HepG2 (cell line): ENCODE data around the gene SNX30. TPM values are rescaled to one million over a fixed set of nuclear protein-coding genes. Genes with fewer than 3 reads are reported as not detected.

Source experiments
- ATAC-seq: fragments of 200-7000 bp; cut with Tn5 transposase; 3 replicates; pipeline ENCODE4 v1.9.1; 2020; ENCODE audit warnings: mild to moderate bottlenecking, moderate library complexity
- BruUV-seq: library from RNA; stranded (reverse); fragments of 400-500 nt; replicated peaks from 2 replicates; lab custom pipeline; 2021; lab: Mats Ljungman, UMichigan
- CTCF ChIA-PET: fragments of 300-600 bp; formaldehyde crosslinking; extraction: SDS; loops from one replicate; lab custom pipeline; 2021; ENCODE audit warnings: low total read pairs, inconsistent platforms, low intra/inter-chr PET ratio; lab: Yijun Ruan, JAX
- POLR2A ChIA-PET: fragments of 350-600 bp; sonication (Branson Sonifier 250); formaldehyde crosslinking; loops from one replicate; lab custom pipeline; 2020; ENCODE audit warnings: antibody characterized with exemption, inconsistent platforms; lab: Yijun Ruan, JAX
- DNase-seq: peaks from one replicate; pipeline ENCODE4 v3.0.0-alpha.2; 2015; ENCODE audit warnings: low spot score
- FAIRE-seq: peaks from 3 replicates; lab custom pipeline; 2011; peaks lifted over from hg19 to GRCh38; lab: Jason Lieb, UNC
- H2AFZ ChIP-seq: one replicate; pipeline ENCODE4 v1.6.1; 2011; ENCODE audit warnings: low read length, inconsistent platforms
- H3K27ac ChIP-seq: fragments of 300-600 bp; 3 replicates; pipeline ENCODE4 v1.8.0; 2011; ENCODE audit warnings: mixed run types, mild to moderate bottlenecking, mixed read lengths, low read length, inconsistent platforms; ENCODE audit not compliant: insufficient read depth; ENCODE audit errors: extremely low read length
- H3K27me3 ChIP-seq, 2 experiments: fragments of 200-600 bp in 1 of 2; 2 replicates in 1 of 2; 3 replicates in 1 of 2; pipeline versions ENCODE4 v1.6.0 to v1.8.0; 2011; ENCODE audit warnings: low read length in 2 of 2, mild to moderate bottlenecking in 2 of 2, moderate library complexity in 2 of 2, inconsistent platforms in 1 of 2; ENCODE audit not compliant: insufficient read depth in 2 of 2, control insufficient read depth in 1 of 2
- H3K36me3 ChIP-seq, 2 experiments: fragments of 200-600 bp in 1 of 2; replicated peaks in 1 of 2; 2 replicates in 1 of 2; 3 replicates in 1 of 2; pipeline versions ENCODE4 v1.5.1 to v1.8.0; 2011; ENCODE audit warnings: low read length in 2 of 2, inconsistent platforms in 1 of 2; ENCODE audit not compliant: insufficient read depth in 2 of 2, control insufficient read depth in 1 of 2
- H3K4me1 ChIP-seq: 2 replicates; pipeline ENCODE4 v1.5.1; 2012; ENCODE audit warnings: low read length, inconsistent platforms; ENCODE audit not compliant: insufficient read depth
- H3K4me2 ChIP-seq: 2 replicates; pipeline ENCODE4 v1.6.0; 2011; ENCODE audit warnings: low read depth, low read length, inconsistent platforms
- H3K4me3 ChIP-seq, 3 experiments: fragments of 200-600 bp in 1 of 3; sonication (generic), shearing (Covaris generic) in 1 of 3; replicated peaks in 1 of 3; 2 replicates each; pipeline ENCODE4 v1.5.1; 2011 to 2016; ENCODE audit warnings: low read length in 3 of 3, inconsistent platforms in 2 of 3, low read depth in 2 of 3, mild to moderate bottlenecking in 2 of 3, control low read depth in 1 of 3, mixed read lengths in 1 of 3; ENCODE audit not compliant: insufficient read depth in 1 of 3
- H3K79me2 ChIP-seq: one replicate; pipeline ENCODE4 v1.6.1; 2011; ENCODE audit warnings: low read length, inconsistent platforms; ENCODE audit not compliant: insufficient read depth
- H3K9ac ChIP-seq: 2 replicates; pipeline ENCODE4 v1.6.0; 2011; ENCODE audit warnings: mild to moderate bottlenecking, low read depth, low read length, inconsistent platforms; ENCODE audit not compliant: insufficient read depth
- H3K9me3 ChIP-seq: 2 replicates; pipeline ENCODE4 v1.5.1; 2012; ENCODE audit warnings: mild to moderate bottlenecking, low read length
- H4K20me1 ChIP-seq: 2 replicates; pipeline ENCODE4 v1.6.0; 2011; ENCODE audit warnings: inconsistent platforms, mild to moderate bottlenecking, low read length, moderate library complexity; ENCODE audit not compliant: insufficient read depth
- ARID2 ChIP-seq: sonication (generic); formaldehyde crosslinking; IDR thresholded peaks from 2 replicates; pipeline ENCODE4 v1.8.1; 2022; ENCODE audit warnings: mild to moderate bottlenecking, missing genetic modification reagents, borderline replicate concordance
- GZF1 ChIP-seq: sonication (generic); formaldehyde crosslinking; IDR thresholded peaks from 2 replicates; pipeline ENCODE4 v1.5.1; 2020; ENCODE audit warnings: mild to moderate bottlenecking, missing genetic modification reagents
- HMG20B ChIP-seq: conservative IDR thresholded peaks from 2 replicates; pipeline ENCODE4 v1.6.1; 2016; ENCODE audit warnings: missing genetic modification reagents, missing compliant biosample characterization
- JUNB ChIP-seq: sonication (generic); formaldehyde crosslinking; IDR thresholded peaks from 2 replicates; pipeline ENCODE4 v1.8.0; 2022; ENCODE audit warnings: missing genetic modification reagents, mild to moderate bottlenecking, borderline replicate concordance
- JUND ChIP-seq: sonication (generic); formaldehyde crosslinking; IDR thresholded peaks from 2 replicates; pipeline ENCODE4 v1.8.0; 2022; ENCODE audit warnings: mild to moderate bottlenecking, missing genetic modification reagents
- PRDM10 ChIP-seq: sonication (generic); formaldehyde crosslinking; IDR thresholded peaks from 2 replicates; pipeline ENCODE4 v1.4.0; 2020; ENCODE audit warnings: low read depth, missing genetic modification reagents
- RCOR2 ChIP-seq: IDR thresholded peaks from 2 replicates; pipeline ENCODE4 v1.6.1; 2016; ENCODE audit warnings: missing biosample characterization, missing genetic modification reagents
- RNF2 ChIP-seq: fragments of 450-650 bp; conservative IDR thresholded peaks from 2 replicates; pipeline ENCODE4 v1.6.1; 2016; ENCODE audit warnings: low read depth
- ZKSCAN1 ChIP-seq: fragments of 150-350 bp; IDR thresholded peaks from 2 replicates; pipeline ENCODE4 v1.6.1; 2014; ENCODE audit warnings: low read length
- ZNF276 ChIP-seq: sonication (generic); formaldehyde crosslinking; IDR thresholded peaks from 2 replicates; pipeline ENCODE4 v1.4.0; 2020; ENCODE audit warnings: mild to moderate bottlenecking, low read depth, missing genetic modification reagents
- ZNF34 ChIP-seq: sonication (generic); formaldehyde crosslinking; IDR thresholded peaks from 2 replicates; pipeline ENCODE4 v1.4.0; 2020; ENCODE audit warnings: mild to moderate bottlenecking, missing genetic modification reagents, borderline replicate concordance
- ZNF784 ChIP-seq: sonication (generic); formaldehyde crosslinking; IDR thresholded peaks from 2 replicates; pipeline ENCODE4 v1.5.1; 2020; ENCODE audit warnings: missing genetic modification reagents, mild to moderate bottlenecking, borderline replicate concordance
- ZNF883 ChIP-seq: sonication (generic); formaldehyde crosslinking; IDR thresholded peaks from 2 replicates; pipeline ENCODE4 v1.5.1; 2020; ENCODE audit warnings: mild to moderate bottlenecking, missing genetic modification reagents; ENCODE audit errors: not compliant biosample characterization
- WGBS: methylation state at CpG from one replicate; pipeline ENCODE4 v1.1.6; 2017; ENCODE audit warnings: low lambda C conversion rate; 5-methylcytosine and 5-hydroxymethylcytosine counted together
- in situ Hi-C: cut with HindIII; loops from 2 replicates; pipeline ENCODE4 v1.10.0; 2017; ENCODE audit warnings: low pct_unique_long_range_greater_than_20kb; ENCODE audit not compliant: extremely low pct_ligation_motif_present
- intact Hi-C: fragments of 100-400 bp; cut with micrococcal nuclease; formaldehyde crosslinking; loops from one replicate; pipeline ENCODE4 v1.10.0; 2022; ENCODE audit not compliant: unreplicated experiment
- polyA plus RNA-seq, 8 experiments: library from polyadenylated mRNA; depleted of rRNA in 3 of 8; stranded (reverse) in 7 of 8; unstranded in 1 of 8; fragments of >200 nt; fragmentation: Illumina TruSeq in 4 of 8; extraction: Trizol in 4 of 8; gene quantifications; 2 replicates each; pipeline versions ENCODE4 v1.2.1 to v1.2.3, GENCODE V29; 2011 to 2016; ENCODE audit warnings: low read depth in 4 of 8, missing spikeins in 1 of 8, mixed read lengths in 1 of 8; ENCODE audit not compliant: insufficient read depth in 1 of 8
- total RNA-seq, 5 experiments: library from RNA; depleted of rRNA; stranded (reverse); fragments of >200 nt; fragmentation: Illumina TruSeq; extraction: Trizol; gene quantifications; 2 replicates each; pipeline ENCODE4 v1.2.3, GENCODE V29; 2016; ENCODE audit warnings: low read depth in 1 of 5
- TF ChIP-seq, protein P1 (sequence below): sonication (generic); formaldehyde crosslinking; IDR thresholded peaks from 2 replicates; pipeline ENCODE4 v1.5.0; 2020; ENCODE audit warnings: mild to moderate bottlenecking, missing genetic modification reagents, borderline replicate concordance

Gene SNX30
- total and polyA plus RNA-seq, 2 of the 13 experiments (the other 11 are each of a cell fraction or from before 2014, with no cell fraction given) = 4.4 to 12.4 TPM

DNA sequence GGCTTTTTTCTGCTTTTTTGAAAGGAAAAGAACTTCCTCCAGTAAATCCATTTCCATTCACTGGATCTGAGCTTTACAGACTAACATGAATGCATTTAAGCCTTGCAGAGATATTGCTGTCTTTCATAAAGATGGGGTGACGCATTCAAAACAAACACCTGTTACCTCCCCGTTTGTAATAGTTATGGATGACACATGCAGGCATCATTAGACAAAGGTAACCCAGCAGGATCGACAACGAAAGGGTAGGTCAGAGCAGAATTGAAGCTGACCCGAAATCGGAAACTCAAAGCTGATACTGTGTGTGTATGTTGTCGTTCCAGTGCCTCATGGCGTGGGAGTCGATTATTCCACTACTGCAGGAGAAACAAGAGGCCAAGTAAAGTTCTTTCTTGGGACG is 117.9 kb downstream of the SNX30 start:
- Histone ChIP-seq H3K4me3 (no peak overlapping the region), H3K4me2 (no peak overlapping the region), H4K20me1 (no peaks in the 10 kb centered on the region), H3K9me3 (no peaks in the 10 kb centered on the region), H3K4me1 (peaks cover 41% of the 10 kb centered on the region), H3K9ac (no peak overlapping the region), H3K79me2 (no peaks in the 10 kb centered on the region), H2AFZ (no peak overlapping the region), H3K27ac (no peak overlapping the region), H3K27me3 (no peaks in the 10 kb centered on the region), H3K36me3 (peaks cover 1 to 9% of the 10 kb centered on the region in 2 experiments; a peak in 3 of 5 replicates)
- ChIA-PET CTCF (no interaction called here), POLR2A (no interaction called here)
- intact Hi-C loops (no loop called here), in situ Hi-C loops (no loop called here)
- TF ChIP-seq RNF2 (no peak), JUNB (CRISPR knock-in tag) (no peak), ZKSCAN1 (no peak), ZNF34 (CRISPR knock-in tag) (no peak), GZF1 (no peak), PRDM10 (CRISPR knock-in tag) (no peak), ARID2 (no peak), RCOR2 (no peak), HMG20B (CRISPR knock-in tag) (no peak), ZNF883 (no peak), ZNF784 (no peak), JUND (CRISPR knock-in tag) (no peak), ZNF276 (CRISPR knock-in tag) (no peak)
- TF ChIP-seq, protein P1, sequence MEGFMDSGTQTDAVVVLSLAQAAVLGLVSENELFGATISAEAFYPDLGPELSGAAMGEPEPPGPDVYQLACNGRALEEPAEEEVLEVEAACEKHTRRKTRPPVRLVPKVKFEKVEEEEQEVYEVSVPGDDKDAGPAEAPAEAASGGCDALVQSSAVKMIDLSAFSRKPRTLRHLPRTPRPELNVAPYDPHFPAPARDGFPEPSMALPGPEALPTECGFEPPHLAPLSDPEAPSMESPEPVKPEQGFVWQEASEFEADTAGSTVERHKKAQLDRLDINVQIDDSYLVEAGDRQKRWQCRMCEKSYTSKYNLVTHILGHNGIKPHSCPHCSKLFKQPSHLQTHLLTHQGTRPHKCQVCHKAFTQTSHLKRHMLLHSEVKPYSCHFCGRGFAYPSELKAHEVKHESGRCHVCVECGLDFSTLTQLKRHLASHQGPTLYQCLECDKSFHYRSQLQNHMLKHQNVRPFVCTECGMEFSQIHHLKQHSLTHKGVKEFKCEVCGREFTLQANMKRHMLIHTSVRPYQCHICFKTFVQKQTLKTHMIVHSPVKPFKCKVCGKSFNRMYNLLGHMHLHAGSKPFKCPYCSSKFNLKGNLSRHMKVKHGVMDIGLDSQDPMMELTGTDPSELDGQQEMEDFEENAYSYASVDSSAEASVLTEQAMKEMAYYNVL (CRISPR knock-in tag) = no peak
- DNase-seq (no peak), FAIRE-seq (no peak), ATAC-seq (no peak)
- 94% methylated on average over 10 of the region's 10 CpGs for WGBS
- BruUV-seq = no TSS peak
